Measurements from ENCODE around the gene CLASP1.

The CLASP1 gene

GRCh38 chr2:121634354-121635307, 14.6 kb downstream of the CLASP1 start:
- no peak for TF ChIP-seq CTCF (conservative IDR thresholded peaks at IDR 0.05; ENCODE audit: low read depth, low read length)
- no peak for DNase-seq (ENCODE audit: low read depth)
- no peak overlapping the region for H3K4me3 ChIP-seq (ENCODE audit: low read depth, low read length)

- TF ChIP-seq CTCF (conservative IDR thresholded peaks at IDR 0.05; ENCODE audit: low read depth, low read length) = no peak
- DNase-seq (ENCODE audit: low read depth) = no peak
- H3K4me3 ChIP-seq (ENCODE audit: low read depth, low read length) = no peak overlapping the region
Observed at GRCh38 chr2:121633463-121633862, 15.8 kb downstream of the CLASP1 start.

- peak; percentile 74 for DNase-seq (ENCODE audit: low read depth)
- peak overlapping the region; percentile 23 for H3K4me3 ChIP-seq (ENCODE audit: low read depth, low read length)
- TF ChIP-seq CTCF (conservative IDR thresholded peaks at IDR 0.05; ENCODE audit: low read depth, low read length) = no peak
Observed at GRCh38 chr2:121627525-121628050, 21.7 kb downstream of the CLASP1 start.

- TF ChIP-seq CTCF (conservative IDR thresholded peaks at IDR 0.05; ENCODE audit: low read depth, low read length) = no peak
- DNase-seq (ENCODE audit: low read depth) = peak; percentile 98
- no peak overlapping the region for H3K4me3 ChIP-seq (ENCODE audit: low read depth, low read length)
Observed at GRCh38 chr2:121626777-121627524, 22.3 kb downstream of the CLASP1 start.

- DNase-seq (ENCODE audit: low read depth) = no peak
- TF ChIP-seq CTCF (conservative IDR thresholded peaks at IDR 0.05; ENCODE audit: low read depth, low read length) = no peak
- no peak overlapping the region for H3K4me3 ChIP-seq (ENCODE audit: low read depth, low read length)
Observed at GRCh38 chr2:121625953-121626352, 23.3 kb downstream of the CLASP1 start.

GRCh38 chr2:121617042-121617599, 32.1 kb downstream of the CLASP1 start:
- H3K4me3 ChIP-seq (ENCODE audit: low read depth, low read length) = no peak overlapping the region
- DNase-seq (ENCODE audit: low read depth) = no peak
- TF ChIP-seq CTCF (conservative IDR thresholded peaks at IDR 0.05; ENCODE audit: low read depth, low read length) = no peak

Measured in choroid plexus epithelial cell (primary cell).